GM10248 (cell line): ENCODE measurements around the gene CFAP43.

Experiments used
- CTCF ChIA-PET: fragments of 300-600 bp; sonication (Branson Sonifier 250); formaldehyde crosslinking; extraction: SDS; loops from one replicate; lab custom pipeline; 2021; ENCODE audit warnings: antibody characterized with exemption; lab: Yijun Ruan, JAX
- POLR2A ChIA-PET: fragments of 350-650 bp; sonication (Branson Sonifier 250); formaldehyde crosslinking; extraction: SDS; loops from one replicate; lab custom pipeline; 2020; ENCODE audit warnings: antibody characterized with exemption; lab: Yijun Ruan, JAX
- DNase-seq: peaks from one replicate; pipeline ENCODE4 v3.0.0; 2012; ENCODE audit errors: extremely low spot score
- CTCF ChIP-seq: IDR thresholded peaks from 2 replicates; pipeline ENCODE4 v1.5.1; 2012; ENCODE audit warnings: mild to moderate bottlenecking, low read depth; ENCODE audit errors: extremely low read depth, missing control alignments, control extremely low read depth

The CFAP43 gene

DNA sequence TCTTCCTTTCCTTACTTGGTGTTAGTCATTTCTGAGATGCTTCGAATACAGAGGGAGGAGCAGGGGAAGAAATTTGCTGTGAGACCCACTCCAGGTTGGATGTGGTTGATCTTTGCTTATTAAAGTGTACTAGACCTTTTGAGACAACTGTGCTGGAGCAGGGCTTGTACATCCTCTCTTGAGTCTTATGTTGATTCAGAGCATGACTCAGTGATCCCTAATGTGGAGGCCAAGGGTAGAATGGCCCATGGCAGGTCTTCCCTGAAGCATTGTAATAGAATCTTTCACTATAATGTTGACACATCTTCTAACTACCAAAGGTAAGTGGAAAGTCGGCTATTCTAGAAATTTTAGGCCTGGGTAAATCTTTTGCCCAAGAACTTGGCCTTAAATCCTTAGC lies 127.2 kb downstream of the CFAP43 start:
- DNase-seq: no peak
- ChIA-PET CTCF (interaction anchor here (1.2 kb wide), 1 partner anchor 19 kb away, joined by 4 read pairs; no protein-coding TSS in a partner anchor), POLR2A (no interaction called here)
- TF ChIP-seq CTCF: no peak

DNA sequence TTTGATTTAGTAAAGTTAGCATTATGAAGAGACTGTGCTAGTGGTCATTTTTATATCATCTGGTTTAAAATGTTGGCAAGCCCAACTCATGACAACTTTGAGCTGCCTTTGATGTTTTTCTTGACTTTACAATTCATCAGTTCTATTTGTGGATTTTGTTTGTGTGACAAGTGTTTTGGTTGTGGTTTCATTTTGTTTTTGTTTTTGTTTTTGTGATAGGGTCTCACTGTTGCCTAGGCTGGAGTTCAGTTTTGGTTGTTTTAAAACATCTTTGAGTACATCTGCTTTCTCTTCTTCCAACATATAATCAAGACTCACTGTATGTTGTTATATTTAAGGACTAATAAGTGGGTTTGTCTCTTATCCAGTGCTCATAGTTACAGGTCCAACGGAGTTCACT lies 127.7 kb downstream of the CFAP43 start:
- TF ChIP-seq CTCF: no peak
- POLR2A ChIA-PET: no interaction called here
- CTCF ChIA-PET: interaction anchor here (1.2 to 2.3 kb wide), 2 partner anchors 17 to 19 kb away, joined by 4 to 11 read pairs; partner anchors contain the start of gene SFR1

GRCh38 chr10:104103956-104104355 lies 128.2 kb downstream of the CFAP43 start:
- POLR2A ChIA-PET: no interaction called here
- CTCF ChIA-PET: interaction anchor here (1.2 to 2.3 kb wide), 3 partner anchors 10 to 20 kb away, joined by 4 to 11 read pairs (median 4); partner anchors contain the start of gene SFR1
- no peak for TF ChIP-seq CTCF
- DNase-seq: no peak

More for the DNA sequence above, 127.7 kb downstream of the CFAP43 start:
- no peak for DNase-seq

DNA sequence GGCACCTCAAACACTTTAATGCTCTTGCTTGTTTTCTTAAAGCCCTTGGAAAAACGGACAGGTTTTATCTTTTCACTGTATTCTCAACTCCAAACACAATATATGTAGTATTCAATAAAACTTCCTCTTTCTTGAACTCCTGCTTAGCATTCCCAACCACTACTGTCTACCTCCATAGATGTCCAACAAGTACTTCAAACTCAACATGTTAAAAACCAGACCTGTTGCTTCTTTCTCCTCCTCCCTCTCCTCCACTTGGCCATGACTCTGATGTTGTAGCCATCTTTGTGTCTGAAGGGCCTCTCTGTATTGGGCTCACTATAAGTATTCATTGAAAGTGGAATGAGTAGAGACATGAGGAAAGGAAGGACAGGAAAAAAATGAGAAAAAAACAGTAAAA lies 130.3 kb downstream of the CFAP43 start:
- CTCF ChIA-PET: interaction anchor here (2.3 kb wide), 1 partner anchor 20 kb away, joined by 11 read pairs; the partner anchor contains the start of gene SFR1
- no peak for DNase-seq
- POLR2A ChIA-PET: no interaction called here
- no peak for TF ChIP-seq CTCF

- CTCF ChIA-PET: interaction anchor here (0.7 to 2.3 kb wide), 4 partner anchors 10 to 28 kb away, joined by 3 to 17 read pairs (median 3); partner anchors contain the start of gene SFR1
- TF ChIP-seq CTCF: no peak
- POLR2A ChIA-PET: no interaction called here
- DNase-seq: no peak
These were observed 131.4 kb downstream of the CFAP43 start for GRCh38 chr10:104100795-104101194.

GRCh38 chr10:104099941-104100340 lies 132.2 kb downstream of the CFAP43 start:
- TF ChIP-seq CTCF: no peak
- DNase-seq: no peak
- ChIA-PET POLR2A (no interaction called here), CTCF (interaction anchor here (1.1 to 2.3 kb wide), 2 partner anchors 11 to 23 kb away, joined by 4 to 17 read pairs; partner anchors contain the start of gene SFR1)
